ENCODE results near the gene PHYHIPL. TPM values are rescaled to one million over a fixed set of nuclear protein-coding genes. Genes with fewer than 3 reads are reported as not detected.

The PHYHIPL gene
- total and polyA plus RNA-seq, 10 donors: 0.03 to 0.04 TPM; not detected in 8

- DNase-seq: peak; percentile 53
- Histone ChIP-seq H3K9me3 (no peaks in the 10 kb centered on the region), H3K4me1 (peaks cover 0 to 17% (median 7%) of the 10 kb centered on the region in 6 donors), H3K27me3 (replicated peaks in 1 of 7) (peaks cover 0 to 39% (median 24%) of the 10 kb centered on the region in 7 donors), H3K4me3 (peak overlapping the region in 6 of 8 donors; percentile 12 to 51 (median 18)), H3K36me3 (no peaks in the 10 kb centered on the region), H3K27ac (no peak overlapping the region)
- TF ChIP-seq CTCF (IDR thresholded peaks at IDR 0.05 in 8 of 11, conservative IDR thresholded peaks at IDR 0.05 in 3 of 11): no peak
- WGBS, 5 donors: 8 to 13% (median 12%) methylated on average over 39 to 41 of the region's 41 CpGs
- intact Hi-C loops (cut with DNase I; ENCODE audit: low total_unique reads): no loop called here
Observed at GRCh38 chr10:59177031-59177797, 771 bp downstream of the PHYHIPL start.

GRCh38 chr10:59177836-59178235, 1.4 kb downstream of the PHYHIPL start:
- no peaks in the 10 kb centered on the region for H3K36me3 ChIP-seq
- no peak for DNase-seq
- H3K9me3 ChIP-seq: no peaks in the 10 kb centered on the region
- no peak overlapping the region for H3K27ac ChIP-seq
- H3K4me1 ChIP-seq: peaks cover 0 to 17% (median 7%) of the 10 kb centered on the region in 6 donors
- TF ChIP-seq POLR2A (IDR thresholded peaks at IDR 0.05): no peak
- no peak for TF ChIP-seq CTCF (IDR thresholded peaks at IDR 0.05 in 8 of 11, conservative IDR thresholded peaks at IDR 0.05 in 3 of 11)
- no peak for TF ChIP-seq POLR2AphosphoS5 (IDR thresholded peaks at IDR 0.05)
- H3K4me3 ChIP-seq: no peak overlapping the region
- intact Hi-C loops (cut with DNase I; ENCODE audit: low total_unique reads): no loop called here
- peaks cover 0 to 39% (median 24%) of the 10 kb centered on the region in 7 donors for H3K27me3 ChIP-seq (replicated peaks in 1 of 7)
- 78 to 82% (median 81%) methylated on average over 5 of the region's 5 CpGs for WGBS, 5 donors

- Histone ChIP-seq H3K27ac (no peak overlapping the region), H3K27me3 (replicated peaks in 1 of 7) (peaks cover 0 to 39% (median 24%) of the 10 kb centered on the region in 7 donors), H3K4me1 (peaks cover 0 to 17% (median 7%) of the 10 kb centered on the region in 6 donors), H3K36me3 (no peaks in the 10 kb centered on the region), H3K4me3 (no peak overlapping the region), H3K9me3 (no peaks in the 10 kb centered on the region)
- TF ChIP-seq CTCF (IDR thresholded peaks at IDR 0.05 in 8 of 11, conservative IDR thresholded peaks at IDR 0.05 in 3 of 11) (no peak), POLR2A (IDR thresholded peaks at IDR 0.05) (no peak), POLR2AphosphoS5 (IDR thresholded peaks at IDR 0.05) (no peak)
- DNase-seq: no peak
- intact Hi-C loops (cut with DNase I; ENCODE audit: low total_unique reads): no loop called here
- WGBS, 5 donors: 41 to 72% (median 59%) methylated on average over 2 of the region's 2 CpGs
Observed at GRCh38 chr10:59179068-59179467, 2.6 kb downstream of the PHYHIPL start.

GRCh38 chr10:59180689-59181270, 4.3 kb downstream of the PHYHIPL start:
- H3K4me3 ChIP-seq: no peak overlapping the region
- no peak overlapping the region for H3K27ac ChIP-seq
- WGBS, 5 donors: 87 to 91% (median 89%) methylated on average over 3 of the region's 3 CpGs
- peaks cover 0 to 15% (median 7%) of the 10 kb centered on the region in 6 donors for H3K4me1 ChIP-seq
- no peaks in the 10 kb centered on the region for H3K9me3 ChIP-seq
- DNase-seq: no peak
- H3K27me3 ChIP-seq (replicated peaks in 1 of 7): peaks cover 0 to 31% (median 20%) of the 10 kb centered on the region in 7 donors
- TF ChIP-seq POLR2AphosphoS5 (IDR thresholded peaks at IDR 0.05): no peak
- TF ChIP-seq POLR2A (IDR thresholded peaks at IDR 0.05): no peak
- TF ChIP-seq CTCF (IDR thresholded peaks at IDR 0.05 in 8 of 11, conservative IDR thresholded peaks at IDR 0.05 in 3 of 11): no peak
- intact Hi-C loops (cut with DNase I; ENCODE audit: low total_unique reads): no loop called here
- H3K36me3 ChIP-seq: no peaks in the 10 kb centered on the region
